SK-N-MC (cell line): ENCODE measurements around the gene LAG3.

Experiments
- EZH2 ChIP-seq: fragments of 200-600 bp; sonication (generic); IDR thresholded peaks from one replicate; pipeline ENCODE4 v1.6.1; 2017; ENCODE audit warnings: antibody characterized with exemption
- FOXP2 ChIP-seq: optimal IDR thresholded peaks from 2 replicates; pipeline ENCODE3; 2011; ENCODE audit warnings: mild to moderate bottlenecking, moderate library complexity; ENCODE audit not compliant: insufficient read depth; ENCODE audit errors: extremely low read length, control extremely low read depth
- POLR2AphosphoS5 ChIP-seq: IDR thresholded peaks from 2 replicates; pipeline ENCODE4 v1.6.1; 2012; ENCODE audit warnings: mild to moderate bottlenecking, low read depth, low read length, borderline replicate concordance

- no peak for TF ChIP-seq EZH2
- peak; percentile 90 for TF ChIP-seq POLR2AphosphoS5
- no peak for TF ChIP-seq FOXP2
Observed at GRCh38 chr12:6752921-6753771, 19.2 kb upstream of the LAG3 start, which contains the start of gene MLF2.
